ENCODE data around the gene XG.

XG gene

GRCh38 chrX:2769615-2770014, 17.8 kb downstream of the XG start:
- no peak for TF ChIP-seq FOXP2 (optimal IDR thresholded peaks at IDR 0.05; ENCODE audit: borderline replicate concordance, extremely low read depth, extremely low read length, insufficient read depth)
- TF ChIP-seq TAF1 (IDR thresholded peaks at IDR 0.05; ENCODE audit: borderline replicate concordance, insufficient read depth, low read length), result no peak
- no peak for TF ChIP-seq REST (IDR thresholded peaks at IDR 0.05; ENCODE audit: insufficient read depth in 1 of 2, low read depth in 2 of 2, low read length in 2 of 2)
- TF ChIP-seq POLR2AphosphoS5 (IDR thresholded peaks at IDR 0.05; ENCODE audit: low read depth, low read length), result no peak
- no peak for TF ChIP-seq SIN3A (IDR thresholded peaks at IDR 0.05; ENCODE audit: borderline replicate concordance, insufficient read depth, low read length)

- TF ChIP-seq SIN3A (IDR thresholded peaks at IDR 0.05; ENCODE audit: borderline replicate concordance, insufficient read depth, low read length) (no peak), FOXP2 (optimal IDR thresholded peaks at IDR 0.05; ENCODE audit: borderline replicate concordance, extremely low read depth, extremely low read length, insufficient read depth) (no peak), TAF1 (IDR thresholded peaks at IDR 0.05; ENCODE audit: borderline replicate concordance, insufficient read depth, low read length) (no peak), REST (IDR thresholded peaks at IDR 0.05; ENCODE audit: insufficient read depth in 1 of 2, low read depth in 2 of 2, low read length in 2 of 2) (no peak), POLR2AphosphoS5 (IDR thresholded peaks at IDR 0.05; ENCODE audit: low read depth, low read length) (no peak)
Measured at GRCh38 chrX:2774057-2774456, 22.2 kb downstream of the XG start.

- TF ChIP-seq POLR2AphosphoS5 (IDR thresholded peaks at IDR 0.05; ENCODE audit: low read depth, low read length) (no peak), SIN3A (IDR thresholded peaks at IDR 0.05; ENCODE audit: borderline replicate concordance, insufficient read depth, low read length) (no peak), TAF1 (IDR thresholded peaks at IDR 0.05; ENCODE audit: borderline replicate concordance, insufficient read depth, low read length) (no peak), FOXP2 (optimal IDR thresholded peaks at IDR 0.05; ENCODE audit: borderline replicate concordance, extremely low read depth, extremely low read length, insufficient read depth) (no peak), REST (IDR thresholded peaks at IDR 0.05; ENCODE audit: insufficient read depth in 1 of 2, low read depth in 2 of 2, low read length in 2 of 2) (no peak)
Measured at GRCh38 chrX:2774776-2775175, 22.9 kb downstream of the XG start.

GRCh38 chrX:2781226-2781571, 29.4 kb downstream of the XG start:
- no peak for TF ChIP-seq SIN3A (IDR thresholded peaks at IDR 0.05; ENCODE audit: borderline replicate concordance, insufficient read depth, low read length)
- TF ChIP-seq REST (IDR thresholded peaks at IDR 0.05; ENCODE audit: insufficient read depth in 1 of 2, low read depth in 2 of 2, low read length in 2 of 2), result no peak
- no peak for TF ChIP-seq FOXP2 (optimal IDR thresholded peaks at IDR 0.05; ENCODE audit: borderline replicate concordance, extremely low read depth, extremely low read length, insufficient read depth)
- no peak for TF ChIP-seq POLR2AphosphoS5 (IDR thresholded peaks at IDR 0.05; ENCODE audit: low read depth, low read length)
- TF ChIP-seq TAF1 (IDR thresholded peaks at IDR 0.05; ENCODE audit: borderline replicate concordance, insufficient read depth, low read length), result no peak

- TF ChIP-seq FOXP2 (optimal IDR thresholded peaks at IDR 0.05; ENCODE audit: borderline replicate concordance, extremely low read depth, extremely low read length, insufficient read depth) (no peak), TAF1 (IDR thresholded peaks at IDR 0.05; ENCODE audit: borderline replicate concordance, insufficient read depth, low read length) (no peak), REST (IDR thresholded peaks at IDR 0.05; ENCODE audit: insufficient read depth in 1 of 2, low read depth in 2 of 2, low read length in 2 of 2) (no peak), SIN3A (IDR thresholded peaks at IDR 0.05; ENCODE audit: borderline replicate concordance, insufficient read depth, low read length) (no peak), POLR2AphosphoS5 (IDR thresholded peaks at IDR 0.05; ENCODE audit: low read depth, low read length) (no peak)
Measured at GRCh38 chrX:2781698-2782097, 29.9 kb downstream of the XG start.
